Keratinocyte (primary cell): ENCODE measurements around the gene CREG1.

Experiments
- CTCF ChIP-seq, 3 experiments: IDR thresholded peaks in 1 of 3; conservative IDR thresholded peaks in 1 of 3; optimal IDR thresholded peaks in 1 of 3; 2 replicates in 2 of 3; 3 replicates in 1 of 3; pipeline versions ENCODE3 to v1.5.1; 2011; ENCODE audit warnings: low read length in 3 of 3, mild to moderate bottlenecking in 3 of 3, moderate library complexity in 2 of 3, control low read depth in 1 of 3, inconsistent platforms in 1 of 3; ENCODE audit not compliant: insufficient read depth in 2 of 3; ENCODE audit errors: extremely low read depth in 1 of 3
- EZH2 ChIP-seq: IDR thresholded peaks from one replicate; pipeline ENCODE4 v1.6.1; 2012; ENCODE audit warnings: inconsistent platforms, mild to moderate bottlenecking, low read length, moderate library complexity

- TF ChIP-seq CTCF (optimal IDR thresholded peaks at IDR 0.05 in 1 of 3, IDR thresholded peaks at IDR 0.05 in 1 of 3, conservative IDR thresholded peaks at IDR 0.05 in 1 of 3; ENCODE audit: extremely low read depth in 1 of 3, insufficient read depth in 2 of 3, low read length in 3 of 3) (no peak), EZH2 (no peak)
Observed at GRCh38 chr1:167592475-167592874, 38.9 kb upstream of the CREG1 start.
